OCI-LY7 (cell line): Measurements from ENCODE around the gene CDK6. TPM values are rescaled to one million over a fixed set of nuclear protein-coding genes. Genes with fewer than 3 reads are reported as not detected.

Experiments
- BruUV-seq: library from RNA; stranded (reverse); fragments of 400-500 nt; replicated peaks from 2 replicates; lab custom pipeline; 2021; lab: Mats Ljungman, UMichigan
- CTCF ChIA-PET: fragments of 300-600 bp; sonication (Branson Sonifier 250); formaldehyde crosslinking; loops from one replicate; lab custom pipeline; 2022; ENCODE audit warnings: antibody characterized with exemption; ENCODE audit not compliant: unreplicated experiment; lab: Charles Lee
- POLR2A ChIA-PET: fragments of 300-600 bp; sonication (Branson Sonifier 250); formaldehyde crosslinking; loops from one replicate; lab custom pipeline; 2022; ENCODE audit warnings: antibody characterized with exemption; lab: Charles Lee
- DNase-seq: peaks from one replicate; pipeline ENCODE4 v3.0.0-alpha.2; 2015; ENCODE audit warnings: low spot score
- H2AFZ ChIP-seq: fragments of 200-600 bp; sonication (generic), shearing (Covaris generic); 2 replicates; pipeline ENCODE4 v1.6.1; 2014; ENCODE audit warnings: mild to moderate bottlenecking, antibody characterized with exemption, low read length, moderate library complexity
- H3K27ac ChIP-seq: fragments of 200-600 bp; sonication (generic); 2 replicates; pipeline ENCODE4 v1.5.1; 2014; ENCODE audit warnings: mixed run types, low read depth, mild to moderate bottlenecking, moderate library complexity, low read length, inconsistent platforms; ENCODE audit not compliant: poor library complexity, severe bottlenecking
- H3K36me3 ChIP-seq: fragments of 200-600 bp; sonication (generic); 2 replicates; pipeline ENCODE4 v1.6.1; 2014; ENCODE audit warnings: mild to moderate bottlenecking, antibody characterized with exemption, low read length, moderate library complexity, mixed read lengths; ENCODE audit not compliant: insufficient read depth
- H3K4me1 ChIP-seq: fragments of 200-600 bp; sonication (generic); 2 replicates; pipeline ENCODE4 v1.5.1; 2014; ENCODE audit warnings: mild to moderate bottlenecking, low read length; ENCODE audit not compliant: insufficient read depth, poor library complexity, severe bottlenecking
- H3K4me2 ChIP-seq: fragments of 200-600 bp; sonication (generic); 2 replicates; pipeline ENCODE4 v1.6.1; 2014; ENCODE audit warnings: mild to moderate bottlenecking, low read length
- H3K4me3 ChIP-seq: fragments of 200-600 bp; sonication (generic); 2 replicates; pipeline ENCODE4 v1.5.1; 2014; ENCODE audit warnings: mild to moderate bottlenecking, low read depth, low read length; ENCODE audit not compliant: poor library complexity, severe bottlenecking
- H3K79me2 ChIP-seq: fragments of 200-600 bp; sonication (generic); 2 replicates; pipeline ENCODE4 v1.6.1; 2016; ENCODE audit warnings: low read depth, mild to moderate bottlenecking, low read length, moderate library complexity, mixed read lengths; ENCODE audit not compliant: insufficient read depth
- H3K9me2 ChIP-seq: fragments of 200-600 bp; sonication (generic); 2 replicates; pipeline ENCODE4 v1.6.1; 2016; ENCODE audit warnings: mild to moderate bottlenecking, low read length, mixed read lengths; ENCODE audit not compliant: insufficient read depth
- H3K9me3 ChIP-seq: fragments of 200-600 bp; sonication (generic); 2 replicates; pipeline ENCODE4 v1.6.1; 2014; ENCODE audit warnings: mild to moderate bottlenecking, mixed run types, low read length, mixed read lengths
- H4K20me1 ChIP-seq: fragments of 200-600 bp; sonication (generic); 2 replicates; pipeline ENCODE4 v1.6.1; 2014; ENCODE audit warnings: mild to moderate bottlenecking, antibody characterized with exemption, low read length, moderate library complexity, mixed read lengths; ENCODE audit not compliant: insufficient read depth
- CTCF ChIP-seq: fragments of 200-600 bp; sonication (generic); conservative IDR thresholded peaks from 2 replicates; pipeline ENCODE4 v1.5.1; 2014; ENCODE audit warnings: mild to moderate bottlenecking, antibody characterized with exemption, low read length, moderate library complexity, mixed read lengths
- EZH2phosphoT487 ChIP-seq: fragments of 200-600 bp; sonication (generic); IDR thresholded peaks from 2 replicates; pipeline ENCODE4 v1.6.1; 2018; ENCODE audit warnings: low read depth, borderline replicate concordance, mild to moderate bottlenecking, mixed run types, antibody characterized with exemption, low read length, moderate library complexity, mixed read lengths
- intact Hi-C: fragments of 100-400 bp; cut with micrococcal nuclease; formaldehyde crosslinking; loops from one replicate; pipeline ENCODE4 v1.10.0; 2022; ENCODE audit not compliant: unreplicated experiment
- total RNA-seq, 2 experiments: library from RNA; depleted of rRNA in 1 of 2; stranded (reverse); fragments of >200 nt in 1 of 2; shearing (Covaris generic) in 1 of 2; gene quantifications; 2 replicates each; pipeline ENCODE4 v1.2.3, GENCODE V29; 2014 to 2022

The CDK6 gene
- total RNA-seq, 2 experiments from 2014 or later, result 35.5 to 44.1 TPM

GRCh38 chr7:92613720-92614119 lies 222.7 kb downstream of the CDK6 start:
- Histone ChIP-seq H3K27ac (no peak overlapping the region), H3K4me3 (no peak overlapping the region), H4K20me1 (no peaks in the 10 kb centered on the region; the same call in 1 of the 2 replicates), H3K4me1 (peaks cover 26% of the 10 kb centered on the region), H3K4me2 (no peak overlapping the region), H3K9me2 (no peaks in the 10 kb centered on the region), H3K9me3 (no peaks in the 10 kb centered on the region), H3K79me2 (no peaks in the 10 kb centered on the region), H3K36me3 (peaks cover 45% of the 10 kb centered on the region), H2AFZ (no peak overlapping the region)
- DNase-seq, result no peak
- CTCF ChIA-PET, result no interaction called here
- intact Hi-C loops, result loop anchor here (5.0 kb wide), 1 partner anchor 86 kb away; the partner anchor contains the start of genes PEX1 and RBM48
- no TSS peak for BruUV-seq
- no peak for TF ChIP-seq EZH2phosphoT487
- no peak for TF ChIP-seq CTCF
- POLR2A ChIA-PET, result interaction anchor here (1.7 to 4.6 kb wide), 3 partner anchors 7 to 32 kb away, joined by 4 to 17 read pairs (median 7); no protein-coding TSS in a partner anchor

GRCh38 chr7:92613214-92613613 lies 223.2 kb downstream of the CDK6 start:
- Histone ChIP-seq H4K20me1 (no peaks in the 10 kb centered on the region; the same call in 1 of the 2 replicates), H3K9me3 (no peaks in the 10 kb centered on the region), H3K4me1 (peaks cover 26% of the 10 kb centered on the region), H3K79me2 (no peaks in the 10 kb centered on the region), H2AFZ (no peak overlapping the region), H3K4me2 (no peak overlapping the region), H3K4me3 (no peak overlapping the region), H3K36me3 (peaks cover 45% of the 10 kb centered on the region), H3K27ac (no peak overlapping the region), H3K9me2 (no peaks in the 10 kb centered on the region)
- no TSS peak for BruUV-seq
- ChIA-PET POLR2A (interaction anchor here (0.6 to 4.6 kb wide), 5 partner anchors 7 to 400 kb away, joined by 3 to 17 read pairs (median 4); no protein-coding TSS in a partner anchor), CTCF (interaction anchor here (1.3 kb wide), 1 partner anchor 85 kb away, joined by 5 read pairs; the partner anchor contains the start of genes PEX1 and RBM48)
- intact Hi-C loops, result loop anchor here (5.0 kb wide), 1 partner anchor 86 kb away; the partner anchor contains the start of genes PEX1 and RBM48
- TF ChIP-seq CTCF (no peak), EZH2phosphoT487 (no peak)
- no peak for DNase-seq

- Histone ChIP-seq H3K79me2 (no peaks in the 10 kb centered on the region), H4K20me1 (no peaks in the 10 kb centered on the region; the same call in 1 of the 2 replicates), H3K4me3 (no peak overlapping the region), H3K36me3 (peaks cover 40% of the 10 kb centered on the region), H3K9me2 (no peaks in the 10 kb centered on the region), H3K9me3 (no peaks in the 10 kb centered on the region), H2AFZ (no peak overlapping the region), H3K4me2 (no peak overlapping the region), H3K4me1 (peaks cover 26% of the 10 kb centered on the region), H3K27ac (no peak overlapping the region)
- POLR2A ChIA-PET, result interaction anchor here (0.6 to 4.6 kb wide), 7 partner anchors 8 to 157 kb away, joined by 3 to 17 read pairs (median 4); partner anchors contain the start of genes FAM133B, PEX1 and RBM48
- CTCF ChIA-PET, result interaction anchor here (1.3 kb wide), 1 partner anchor 84 kb away, joined by 5 read pairs; the partner anchor contains the start of genes PEX1 and RBM48
- no TSS peak for BruUV-seq
- intact Hi-C loops, result loop anchor here (5.0 kb wide), 1 partner anchor 85 kb away; the partner anchor contains the start of genes PEX1 and RBM48
- no peak for DNase-seq
- TF ChIP-seq CTCF, result no peak
- TF ChIP-seq EZH2phosphoT487, result no peak
Observed at GRCh38 chr7:92612501-92612900, 223.9 kb downstream of the CDK6 start.
